A549 (cell line): ENCODE results near the gene KCNIP4.

Source experiments
- FOSL2 ChIP-seq, 2 experiments: fragments of 450-650 bp in 1 of 2; fragments of >200 bp in 1 of 2; sonication (Bioruptor Twin) in 1 of 2; formaldehyde crosslinking; IDR thresholded peaks; 2 replicates each; pipeline versions ENCODE4 v1.5.0 to v1.6.1; 2016 to 2020; ENCODE audit warnings: mild to moderate bottlenecking in 1 of 2, moderate library complexity in 1 of 2
- RCOR1 ChIP-seq: fragments of 150-350 bp; IDR thresholded peaks from 2 replicates; pipeline ENCODE4 v1.6.1; 2014; ENCODE audit warnings: antibody characterized with exemption, low read length, low read depth
- SREBF2 ChIP-seq: fragments of 450-650 bp; IDR thresholded peaks from 2 replicates; pipeline ENCODE4 v1.6.1; 2014; ENCODE audit warnings: mild to moderate bottlenecking, moderate library complexity
- ZFP36 ChIP-seq: fragments of 450-650 bp; IDR thresholded peaks from 2 replicates; pipeline ENCODE4 v1.6.1; 2014; ENCODE audit warnings: borderline replicate concordance; ENCODE audit not compliant: partially characterized antibody
- TF ChIP-seq, protein P1 (sequence below): fragments of 200-600 bp; sonication (generic); IDR thresholded peaks from 2 replicates; pipeline ENCODE4 v1.6.1; 2016; ENCODE audit warnings: antibody characterized with exemption, mild to moderate bottlenecking, moderate library complexity

DNA sequence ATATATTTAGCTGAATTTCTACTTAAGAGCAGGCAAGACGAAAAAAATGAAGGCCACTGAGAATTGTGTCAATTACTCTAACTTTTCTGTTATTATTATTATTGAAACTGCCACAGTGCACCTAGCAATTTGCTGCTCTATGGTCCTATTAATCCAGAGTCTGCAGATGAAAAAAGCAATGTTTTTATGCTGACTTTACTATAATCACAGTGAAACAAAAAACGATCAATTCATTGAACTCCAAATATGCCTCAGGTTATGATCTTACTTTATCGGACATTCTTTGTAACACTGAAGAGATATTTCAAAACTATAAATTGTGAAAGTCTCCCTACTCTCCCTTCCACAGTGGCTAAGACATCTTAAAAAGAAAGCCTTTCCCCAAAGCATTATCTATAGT, 474.4 kb downstream of the KCNIP4 start:
- no peak for TF ChIP-seq SREBF2
- TF ChIP-seq FOSL2 (IDR thresholded peaks at IDR 0.05): no peak
- TF ChIP-seq FOSL2 (CRISPR knock-in tag; IDR thresholded peaks at IDR 0.05): no peak
- no peak for TF ChIP-seq RCOR1
- TF ChIP-seq, protein P1, sequence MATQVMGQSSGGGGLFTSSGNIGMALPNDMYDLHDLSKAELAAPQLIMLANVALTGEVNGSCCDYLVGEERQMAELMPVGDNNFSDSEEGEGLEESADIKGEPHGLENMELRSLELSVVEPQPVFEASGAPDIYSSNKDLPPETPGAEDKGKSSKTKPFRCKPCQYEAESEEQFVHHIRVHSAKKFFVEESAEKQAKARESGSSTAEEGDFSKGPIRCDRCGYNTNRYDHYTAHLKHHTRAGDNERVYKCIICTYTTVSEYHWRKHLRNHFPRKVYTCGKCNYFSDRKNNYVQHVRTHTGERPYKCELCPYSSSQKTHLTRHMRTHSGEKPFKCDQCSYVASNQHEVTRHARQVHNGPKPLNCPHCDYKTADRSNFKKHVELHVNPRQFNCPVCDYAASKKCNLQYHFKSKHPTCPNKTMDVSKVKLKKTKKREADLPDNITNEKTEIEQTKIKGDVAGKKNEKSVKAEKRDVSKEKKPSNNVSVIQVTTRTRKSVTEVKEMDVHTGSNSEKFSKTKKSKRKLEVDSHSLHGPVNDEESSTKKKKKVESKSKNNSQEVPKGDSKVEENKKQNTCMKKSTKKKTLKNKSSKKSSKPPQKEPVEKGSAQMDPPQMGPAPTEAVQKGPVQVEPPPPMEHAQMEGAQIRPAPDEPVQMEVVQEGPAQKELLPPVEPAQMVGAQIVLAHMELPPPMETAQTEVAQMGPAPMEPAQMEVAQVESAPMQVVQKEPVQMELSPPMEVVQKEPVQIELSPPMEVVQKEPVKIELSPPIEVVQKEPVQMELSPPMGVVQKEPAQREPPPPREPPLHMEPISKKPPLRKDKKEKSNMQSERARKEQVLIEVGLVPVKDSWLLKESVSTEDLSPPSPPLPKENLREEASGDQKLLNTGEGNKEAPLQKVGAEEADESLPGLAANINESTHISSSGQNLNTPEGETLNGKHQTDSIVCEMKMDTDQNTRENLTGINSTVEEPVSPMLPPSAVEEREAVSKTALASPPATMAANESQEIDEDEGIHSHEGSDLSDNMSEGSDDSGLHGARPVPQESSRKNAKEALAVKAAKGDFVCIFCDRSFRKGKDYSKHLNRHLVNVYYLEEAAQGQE: no peak
- TF ChIP-seq ZFP36: no peak
